H9 (cell line): ENCODE measurements around the gene IL17RA. TPM values are rescaled to one million over a fixed set of nuclear protein-coding genes. Genes with fewer than 3 reads are reported as not detected.

Experiments used
- DNase-seq: peaks from one replicate; pipeline ENCODE4 v3.0.0-alpha.2; 2017
- H2AFZ ChIP-seq: one replicate; pipeline ENCODE4 v1.6.1; 2013; ENCODE audit warnings: mild to moderate bottlenecking, low read length, control low read depth, moderate library complexity
- H2AK5ac ChIP-seq: 2 replicates; pipeline ENCODE4 v1.6.1; 2013; ENCODE audit warnings: low read length, control low read depth, mixed read lengths; ENCODE audit not compliant: insufficient read length
- H2BK120ac ChIP-seq: one replicate; pipeline ENCODE4 v1.6.1; 2013; ENCODE audit warnings: low read depth, mild to moderate bottlenecking, low read length, control low read depth, inconsistent platforms; ENCODE audit not compliant: poor library complexity, severe bottlenecking
- H2BK12ac ChIP-seq: 2 replicates; pipeline ENCODE4 v1.6.1; 2013; ENCODE audit warnings: low read length, control low read depth, mixed read lengths, low read depth; ENCODE audit not compliant: insufficient read length
- H2BK15ac ChIP-seq: 2 replicates; pipeline ENCODE4 v1.6.1; 2013; ENCODE audit warnings: low read depth, low read length, control low read depth
- H2BK20ac ChIP-seq: one replicate; pipeline ENCODE4 v1.6.1; 2013; ENCODE audit warnings: low read depth, mild to moderate bottlenecking, low read length, control low read depth, inconsistent platforms; ENCODE audit not compliant: poor library complexity, severe bottlenecking
- H2BK5ac ChIP-seq: 2 replicates; pipeline ENCODE4 v1.6.1; 2013; ENCODE audit warnings: low read length, control low read depth, mixed read lengths; ENCODE audit not compliant: insufficient read length
- H3K14ac ChIP-seq: 2 replicates; pipeline ENCODE4 v1.6.1; 2013; ENCODE audit warnings: low read length, control low read depth; ENCODE audit not compliant: insufficient read depth
- H3K18ac ChIP-seq: 2 replicates; pipeline ENCODE4 v1.6.1; 2013; ENCODE audit warnings: low read depth, mild to moderate bottlenecking, mixed read lengths, low read length, control low read depth; ENCODE audit not compliant: insufficient read length
- H3K23ac ChIP-seq: 2 replicates; pipeline ENCODE4 v1.6.1; 2013; ENCODE audit warnings: low read length, control low read depth, mixed read lengths, low read depth; ENCODE audit not compliant: insufficient read length
- H3K23me2 ChIP-seq: 2 replicates; pipeline ENCODE4 v1.6.1; 2013; ENCODE audit warnings: low read depth, mild to moderate bottlenecking, mixed read lengths, low read length, control low read depth; ENCODE audit not compliant: insufficient read length, poor library complexity, severe bottlenecking
- H3K27ac ChIP-seq: 2 replicates; pipeline ENCODE4 v1.5.1; 2013; ENCODE audit warnings: low read length, control low read depth, mixed read lengths, low read depth; ENCODE audit not compliant: insufficient read length
- H3K27me3 ChIP-seq: 2 replicates; pipeline ENCODE4 v1.6.1; 2013; ENCODE audit warnings: low read length, control low read depth, inconsistent platforms; ENCODE audit not compliant: insufficient read depth
- H3K4ac ChIP-seq: 2 replicates; pipeline ENCODE4 v1.6.1; 2013; ENCODE audit warnings: low read depth, mild to moderate bottlenecking, control low read depth, inconsistent platforms, low read length, moderate library complexity
- H3K4me1 ChIP-seq: 2 replicates; pipeline ENCODE4 v1.6.1; 2013; ENCODE audit warnings: low read length, control low read depth, inconsistent platforms; ENCODE audit not compliant: insufficient read depth
- H3K4me2 ChIP-seq: 2 replicates; pipeline ENCODE4 v1.6.1; 2013; ENCODE audit warnings: low read length, control low read depth, mixed read lengths; ENCODE audit not compliant: insufficient read length, insufficient read depth
- H3K56ac ChIP-seq: 2 replicates; pipeline ENCODE4 v1.6.1; 2013; ENCODE audit warnings: low read depth, mild to moderate bottlenecking, mixed read lengths, low read length, control low read depth; ENCODE audit not compliant: insufficient read length
- H3K79me1 ChIP-seq: 2 replicates; pipeline ENCODE4 v1.6.1; 2013; ENCODE audit warnings: low read depth, mild to moderate bottlenecking, moderate library complexity, low read length, control low read depth, inconsistent platforms; ENCODE audit not compliant: insufficient read depth, poor library complexity, severe bottlenecking
- H3K79me2 ChIP-seq: 2 replicates; pipeline ENCODE4 v1.6.1; 2013; ENCODE audit warnings: low read length, control low read depth, inconsistent platforms; ENCODE audit not compliant: insufficient read depth
- H3K9ac ChIP-seq: 2 replicates; pipeline ENCODE4 v1.6.1; 2013; ENCODE audit warnings: low read length, control low read depth, mixed read lengths; ENCODE audit not compliant: insufficient read length; ENCODE audit errors: extremely low read depth
- H3K9me3 ChIP-seq: one replicate; pipeline ENCODE4 v1.6.1; 2013; ENCODE audit warnings: low read depth, low read length, inconsistent platforms; ENCODE audit not compliant: control insufficient read depth
- H3T11ph ChIP-seq: one replicate; pipeline ENCODE4 v1.6.1; 2013; ENCODE audit warnings: mild to moderate bottlenecking, low read length, control low read depth, inconsistent platforms
- H4K20me1 ChIP-seq: one replicate; pipeline ENCODE4 v1.6.1; 2013; ENCODE audit not compliant: control insufficient read depth, insufficient read length, insufficient read depth
- H4K5ac ChIP-seq: 2 replicates; pipeline ENCODE4 v1.6.1; 2013; ENCODE audit warnings: low read depth, mild to moderate bottlenecking, mixed read lengths, low read length, control low read depth; ENCODE audit not compliant: insufficient read length
- H4K8ac ChIP-seq: replicated peaks from 2 replicates; pipeline ENCODE4 v1.6.1; 2013; ENCODE audit warnings: low read length, control low read depth, mixed read lengths, low read depth; ENCODE audit not compliant: insufficient read length
- H4K91ac ChIP-seq: 2 replicates; pipeline ENCODE4 v1.6.1; 2013; ENCODE audit warnings: low read depth, mild to moderate bottlenecking, moderate library complexity, mixed read lengths, low read length, control low read depth; ENCODE audit not compliant: insufficient read length
- H3K27ac Mint-ChIP-seq, 3 experiments: 2 replicates in 2 of 3; 3 replicates in 1 of 3; pipeline ENCODE4 v1.8.0; 2020 to 2021; ENCODE audit warnings: mixed read lengths in 3 of 3, mild to moderate bottlenecking in 1 of 3, moderate library complexity in 1 of 3
- H3K27me3 Mint-ChIP-seq: 2 replicates; pipeline ENCODE4 v1.8.0; 2021; ENCODE audit warnings: low read depth, mild to moderate bottlenecking, moderate library complexity, mixed read lengths
- H3K36me3 Mint-ChIP-seq, 3 experiments: 2 replicates in 2 of 3; 3 replicates in 1 of 3; pipeline ENCODE4 v1.8.0; 2020 to 2021; ENCODE audit warnings: low read depth in 3 of 3, mixed read lengths in 3 of 3; ENCODE audit not compliant: insufficient read depth in 1 of 3
- H3K4me1 Mint-ChIP-seq, 2 experiments: 2 replicates each; pipeline ENCODE4 v1.8.0; 2020; ENCODE audit warnings: mixed read lengths in 2 of 2
- H3K4me3 Mint-ChIP-seq, 2 experiments: 2 replicates in 1 of 2; 3 replicates in 1 of 2; pipeline ENCODE4 v1.8.0; 2020 to 2021; ENCODE audit warnings: mild to moderate bottlenecking in 2 of 2, mixed read lengths in 2 of 2, moderate library complexity in 1 of 2
- H3K9me3 Mint-ChIP-seq, 2 experiments: 2 replicates in 1 of 2; 3 replicates in 1 of 2; pipeline ENCODE4 v1.8.0; 2020; ENCODE audit warnings: mild to moderate bottlenecking in 2 of 2, mixed read lengths in 2 of 2, moderate library complexity in 1 of 2
- CTCF ChIP-seq: fragments of 200-600 bp; sonication (generic); conservative IDR thresholded peaks from 3 replicates; pipeline ENCODE4 v1.8.0; 2021; ENCODE audit warnings: antibody characterized with exemption, mild to moderate bottlenecking
- WGBS: extraction: QIAGEN DNeasy Blood & Tissue Kit; methylation state at CpG from one replicate; pipeline ENCODE4 v1.1.7; 2013; ENCODE audit warnings: missing lambda C conversion rate, low lambda C conversion rate, mixed read lengths; ENCODE audit not compliant: insufficient read length; ENCODE audit errors: extremely low coverage; 5-methylcytosine and 5-hydroxymethylcytosine counted together
- total RNA-seq: library from RNA; stranded (reverse); gene quantifications from 2 replicates; pipeline ENCODE4 v1.2.1, GENCODE V29; 2021

The IL17RA gene
- total RNA-seq, 1 experiment from 2014 or later = 12.4 TPM

GRCh38 chr22:17056807-17057206 is 28.0 kb upstream of the IL17RA start:
- Mint-ChIP-seq H3K36me3 (no peaks in the 10 kb centered on the region; a peak in 1 of 7 replicates), H3K4me3 (no peak overlapping the region), H3K4me1 (peaks cover 0 to 3% of the 10 kb centered on the region in 2 experiments; a peak in 2 of 4 replicates), H3K9me3 (peaks cover 4 to 14% of the 10 kb centered on the region in 2 experiments), H3K27me3 (peaks cover 24% of the 10 kb centered on the region), H3K27ac (no peak overlapping the region)
- Histone ChIP-seq H3K27ac (no peak overlapping the region), H2BK120ac (no peak overlapping the region), H4K20me1 (no peaks in the 10 kb centered on the region), H3T11ph (no peak overlapping the region), H3K9ac (no peak overlapping the region), H3K79me1 (no peaks in the 10 kb centered on the region), H3K4me1 (no peaks in the 10 kb centered on the region), H3K23ac (no peak overlapping the region), H4K91ac (no peak overlapping the region), H4K8ac (no peak overlapping the region), H3K9me3 (no peaks in the 10 kb centered on the region), H4K5ac (no peak overlapping the region), H3K18ac (no peak overlapping the region), H2BK12ac (no peak overlapping the region), H3K4ac (no peak overlapping the region), H3K27me3 (no peaks in the 10 kb centered on the region; the same call in 1 of the 2 replicates), H3K79me2 (no peaks in the 10 kb centered on the region), H3K23me2 (no peaks in the 10 kb centered on the region), H2AFZ (no peak overlapping the region), H3K4me2 (no peak overlapping the region), H2BK20ac (no peak overlapping the region), H2BK15ac (no peak overlapping the region), H3K14ac (no peak overlapping the region), H2AK5ac (no peak overlapping the region), H3K56ac (no peak overlapping the region), H2BK5ac (no peak overlapping the region)
- DNase-seq = no peak
- no CpG with 5 or more reads among the region's 8 CpGs for WGBS
- no peak for TF ChIP-seq CTCF
